Activated B cell treated with CpG ODN at 0.5 μM for 24 hours (primary cell): ENCODE measurements around the gene GLS. TPM values are rescaled to one million over a fixed set of nuclear protein-coding genes. Genes with fewer than 3 reads are reported as not detected.

Source experiments
- ATAC-seq: fragments of 200-7000 bp; cut with Tn5 transposase; one replicate; pipeline ENCODE4 v1.10.0; 2021; ENCODE audit warnings: low read depth, mild to moderate bottlenecking, moderate library complexity
- CTCF ChIA-PET: fragments of 350-600 bp; sonication (Branson Sonifier 250); formaldehyde crosslinking; loops from one replicate; lab custom pipeline; 2021; ENCODE audit warnings: antibody characterized with exemption; lab: Charles Lee
- POLR2A ChIA-PET: fragments of 350-600 bp; sonication (Branson Sonifier 250); formaldehyde crosslinking; loops from one replicate; lab custom pipeline; 2021; ENCODE audit warnings: antibody characterized with exemption; lab: Charles Lee
- DNase-seq: peaks from one replicate; pipeline ENCODE4 v3.0.0; 2022
- H3K27ac Mint-ChIP-seq: one replicate; pipeline ENCODE4 v1.8.0; 2020; ENCODE audit warnings: mixed read lengths
- H3K27me3 Mint-ChIP-seq: one replicate; pipeline ENCODE4 v1.8.0; 2021; ENCODE audit warnings: mixed read lengths
- H3K36me3 Mint-ChIP-seq: one replicate; pipeline ENCODE4 v1.8.0; 2021; ENCODE audit warnings: low read depth, mixed read lengths
- H3K4me1 Mint-ChIP-seq: one replicate; pipeline ENCODE4 v1.8.0; 2021; ENCODE audit warnings: mixed read lengths
- H3K4me3 Mint-ChIP-seq: one replicate; pipeline ENCODE4 v1.8.0; 2020; ENCODE audit warnings: mild to moderate bottlenecking, mixed read lengths
- H3K9me3 Mint-ChIP-seq: one replicate; pipeline ENCODE4 v1.8.0; 2020; ENCODE audit warnings: mixed read lengths
- intact Hi-C: fragments of 100-400 bp; cut with micrococcal nuclease; formaldehyde crosslinking; loops from one replicate; pipeline ENCODE4 v1.15.1; 2024
- total RNA-seq: library from RNA; stranded (reverse); gene quantifications from 2 replicates; pipeline ENCODE4 v1.2.3, GENCODE V29; 2022
- TF ChIP-seq, protein P1 (sequence below): fragments of 200-600 bp; IDR thresholded peaks from one replicate; pipeline ENCODE4 v1.8.0; 2022; ENCODE audit warnings: antibody characterized with exemption, mild to moderate bottlenecking

The GLS gene
- total RNA-seq, 1 donor from 2014 or later = 255 TPM

DNA sequence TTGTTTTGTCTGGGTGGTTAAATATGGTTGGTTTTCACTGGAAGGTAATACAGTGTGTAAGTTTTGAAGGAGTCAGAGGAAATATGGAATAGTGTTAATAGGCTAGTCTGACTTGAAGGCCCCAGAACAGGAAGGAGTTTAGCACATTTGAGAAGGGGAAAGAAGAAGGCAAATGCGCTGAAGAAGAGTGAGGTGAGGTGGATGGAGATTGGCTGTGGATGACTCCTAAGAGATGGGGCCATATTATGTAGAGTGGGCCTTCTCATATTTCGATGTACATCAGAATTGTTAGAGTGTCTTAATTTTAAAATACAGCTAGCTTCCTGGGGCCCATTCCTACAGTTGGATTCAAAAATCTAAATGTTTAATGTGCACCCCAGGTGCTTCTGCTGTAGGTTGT is 61.0 kb downstream of the GLS start:
- Mint-ChIP-seq H3K27ac (no peak overlapping the region), H3K36me3 (peaks cover 9% of the 10 kb centered on the region), H3K4me1 (peaks cover 8% of the 10 kb centered on the region), H3K27me3 (no peaks in the 10 kb centered on the region), H3K9me3 (no peaks in the 10 kb centered on the region), H3K4me3 (no peak overlapping the region)
- DNase-seq (no peak), ATAC-seq (no peak)
- intact Hi-C loops = loop anchor here (2.0 kb wide), 2 partner anchors 15 to 23 kb away; no protein-coding TSS in a partner anchor
- TF ChIP-seq, protein P1, sequence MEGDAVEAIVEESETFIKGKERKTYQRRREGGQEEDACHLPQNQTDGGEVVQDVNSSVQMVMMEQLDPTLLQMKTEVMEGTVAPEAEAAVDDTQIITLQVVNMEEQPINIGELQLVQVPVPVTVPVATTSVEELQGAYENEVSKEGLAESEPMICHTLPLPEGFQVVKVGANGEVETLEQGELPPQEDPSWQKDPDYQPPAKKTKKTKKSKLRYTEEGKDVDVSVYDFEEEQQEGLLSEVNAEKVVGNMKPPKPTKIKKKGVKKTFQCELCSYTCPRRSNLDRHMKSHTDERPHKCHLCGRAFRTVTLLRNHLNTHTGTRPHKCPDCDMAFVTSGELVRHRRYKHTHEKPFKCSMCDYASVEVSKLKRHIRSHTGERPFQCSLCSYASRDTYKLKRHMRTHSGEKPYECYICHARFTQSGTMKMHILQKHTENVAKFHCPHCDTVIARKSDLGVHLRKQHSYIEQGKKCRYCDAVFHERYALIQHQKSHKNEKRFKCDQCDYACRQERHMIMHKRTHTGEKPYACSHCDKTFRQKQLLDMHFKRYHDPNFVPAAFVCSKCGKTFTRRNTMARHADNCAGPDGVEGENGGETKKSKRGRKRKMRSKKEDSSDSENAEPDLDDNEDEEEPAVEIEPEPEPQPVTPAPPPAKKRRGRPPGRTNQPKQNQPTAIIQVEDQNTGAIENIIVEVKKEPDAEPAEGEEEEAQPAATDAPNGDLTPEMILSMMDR = no peak
- ChIA-PET POLR2A (no interaction called here), CTCF (interaction anchor here (1.8 kb wide), 1 partner anchor 91 kb away, joined by 6 read pairs; no protein-coding TSS in a partner anchor)

DNA sequence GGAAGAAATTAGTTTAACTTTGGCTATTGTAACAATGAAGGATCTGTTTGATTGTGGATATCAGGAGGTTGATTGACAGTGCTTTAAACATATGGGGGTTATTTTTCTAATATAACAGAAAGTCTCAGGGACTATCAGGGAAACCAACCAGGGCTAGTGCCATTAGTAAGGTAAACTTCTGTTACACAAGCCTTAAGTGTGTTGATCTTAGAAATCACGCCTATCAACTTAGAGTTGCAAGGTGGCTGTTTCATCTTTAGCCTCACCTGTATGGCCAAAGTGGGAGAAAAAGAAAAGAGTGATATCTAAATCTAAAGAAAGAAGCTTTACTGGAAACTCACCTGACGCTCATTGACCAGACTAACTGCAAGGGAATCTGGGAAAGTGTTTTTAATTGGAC is 62.1 kb downstream of the GLS start:
- intact Hi-C loops = no loop called here
- peaks cover 17% of the 10 kb centered on the region for H3K4me1 Mint-ChIP-seq
- ChIA-PET POLR2A (interaction anchor here (0.5 kb wide), 1 partner anchor 30 kb away, joined by 4 read pairs; no protein-coding TSS in a partner anchor), CTCF (interaction anchor here (1.8 kb wide), 1 partner anchor 92 kb away, joined by 6 read pairs; no protein-coding TSS in a partner anchor)
- ATAC-seq (no peak), DNase-seq (no peak)
- TF ChIP-seq, protein P1 = no peak
- H3K27me3 Mint-ChIP-seq = no peaks in the 10 kb centered on the region
- no peak overlapping the region for H3K27ac Mint-ChIP-seq
- H3K36me3 Mint-ChIP-seq = peaks cover 9% of the 10 kb centered on the region
- no peak overlapping the region for H3K4me3 Mint-ChIP-seq
- no peaks in the 10 kb centered on the region for H3K9me3 Mint-ChIP-seq

DNA sequence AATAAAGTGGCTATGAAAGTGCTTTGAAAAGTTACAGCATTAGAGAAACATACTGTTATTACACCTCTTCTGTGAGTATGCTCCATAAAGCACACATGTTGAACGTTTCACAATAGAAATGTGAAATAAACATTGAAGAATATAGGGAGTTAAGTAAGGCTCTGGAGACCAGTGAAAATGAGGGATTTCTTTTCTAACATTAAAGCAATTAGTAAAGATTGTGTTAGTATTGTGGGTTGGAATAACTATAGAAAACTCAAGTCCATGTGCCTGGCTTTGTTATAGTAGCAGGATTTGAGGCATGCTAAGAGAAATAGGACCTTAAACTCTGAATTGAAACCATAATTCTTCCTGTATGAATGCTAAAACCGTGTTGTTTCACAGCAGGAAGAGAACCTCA is 63.1 kb downstream of the GLS start:
- Mint-ChIP-seq H3K27ac (no peak overlapping the region), H3K9me3 (no peaks in the 10 kb centered on the region), H3K4me1 (peaks cover 21% of the 10 kb centered on the region), H3K4me3 (no peak overlapping the region), H3K36me3 (peaks cover 9% of the 10 kb centered on the region), H3K27me3 (no peaks in the 10 kb centered on the region)
- intact Hi-C loops = no loop called here
- ChIA-PET POLR2A (no interaction called here), CTCF (no interaction called here)
- DNase-seq = no peak
- TF ChIP-seq, protein P1 = no peak
- ATAC-seq = no peak

DNA sequence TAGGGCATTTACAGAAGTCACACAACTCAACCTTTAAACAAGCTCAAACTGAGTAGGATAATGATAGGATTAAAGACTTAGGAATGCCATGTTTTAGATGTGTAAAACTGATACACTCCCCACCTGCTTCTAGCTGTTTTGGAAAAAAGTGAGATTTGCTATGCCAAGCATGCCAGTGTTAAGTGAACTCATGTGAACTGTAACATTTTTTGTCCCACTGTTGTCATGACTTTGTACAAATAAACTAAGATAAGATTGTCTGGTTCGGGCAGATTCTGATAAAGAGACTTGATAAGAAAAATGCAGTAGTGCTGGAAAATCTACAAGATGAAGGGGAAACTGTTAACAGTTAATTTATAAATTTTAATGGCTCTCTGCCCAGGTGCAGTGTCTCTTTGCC is 66.5 kb downstream of the GLS start:
- intact Hi-C loops = no loop called here
- no peaks in the 10 kb centered on the region for H3K36me3 Mint-ChIP-seq
- H3K27me3 Mint-ChIP-seq = no peaks in the 10 kb centered on the region
- H3K9me3 Mint-ChIP-seq = no peaks in the 10 kb centered on the region
- ChIA-PET CTCF (interaction anchor here (1.4 to 2.6 kb wide), 2 partner anchors 37 to 96 kb away, joined by 3 to 25 read pairs; no protein-coding TSS in a partner anchor), POLR2A (interaction anchor here (0.5 to 0.6 kb wide), 2 partner anchors 328 to 649 kb away, joined by 4 to 7 read pairs; no protein-coding TSS in a partner anchor)
- H3K4me1 Mint-ChIP-seq = peaks cover 18% of the 10 kb centered on the region
- TF ChIP-seq, protein P1 = no peak
- H3K4me3 Mint-ChIP-seq = no peak overlapping the region
- peak overlapping the region; percentile 14 for H3K27ac Mint-ChIP-seq
- no peak for ATAC-seq
- DNase-seq = no peak

GRCh38 chr2:190947711-190948251 is 67.2 kb downstream of the GLS start:
- Mint-ChIP-seq H3K36me3 (no peaks in the 10 kb centered on the region), H3K27ac (peak overlapping the region; percentile 47), H3K9me3 (no peaks in the 10 kb centered on the region), H3K4me3 (no peak overlapping the region), H3K4me1 (peaks cover 18% of the 10 kb centered on the region), H3K27me3 (no peaks in the 10 kb centered on the region)
- intact Hi-C loops = loop anchor here (1.0 kb wide), 1 partner anchor 97 kb away; no protein-coding TSS in a partner anchor
- ATAC-seq = peak; percentile 78
- CTCF ChIA-PET = interaction anchor here (1.4 to 2.6 kb wide), 2 partner anchors 38 to 97 kb away, joined by 3 to 25 read pairs; no protein-coding TSS in a partner anchor
- TF ChIP-seq, protein P1 = no peak
- DNase-seq = no peak
- POLR2A ChIA-PET = interaction anchor here (0.5 to 0.6 kb wide), 2 partner anchors 328 to 649 kb away, joined by 4 to 7 read pairs; no protein-coding TSS in a partner anchor
